ENCODE data around the gene MAP6.

MAP6 gene

GRCh38 chr11:75547177-75547576 lies 121.7 kb downstream of the MAP6 start:
- no peak for DNase-seq

- DNase-seq = no peak
These were observed 125.0 kb downstream of the MAP6 start for GRCh38 chr11:75543806-75544205.

GRCh38 chr11:75542088-75542438 lies 126.8 kb downstream of the MAP6 start:
- DNase-seq = no peak

GRCh38 chr11:75541193-75542087 lies 127.4 kb downstream of the MAP6 start:
- DNase-seq = no peak

- DNase-seq = no peak
These were observed 129.1 kb downstream of the MAP6 start for GRCh38 chr11:75539459-75540334.

GRCh38 chr11:75538150-75538942 lies 130.5 kb downstream of the MAP6 start:
- DNase-seq = no peak

GRCh38 chr11:75537740-75538139 lies 131.1 kb downstream of the MAP6 start:
- no peak for DNase-seq

Data from stimulated activated CD4-positive, alpha-beta T cell treated with anti-CD3 and anti-CD28 coated beads, Interleukin-12 subunit alpha, Interleukin-12 subunit beta, amount 100 ng/mL, for 4 hours (primary cell).